GM10248 (cell line): ENCODE results near the gene PMPCA.

Experiments
- CTCF ChIA-PET: fragments of 300-600 bp; sonication (Branson Sonifier 250); formaldehyde crosslinking; extraction: SDS; loops from one replicate; lab custom pipeline; 2021; ENCODE audit warnings: antibody characterized with exemption; lab: Yijun Ruan, JAX
- POLR2A ChIA-PET: fragments of 350-650 bp; sonication (Branson Sonifier 250); formaldehyde crosslinking; extraction: SDS; loops from one replicate; lab custom pipeline; 2020; ENCODE audit warnings: antibody characterized with exemption; lab: Yijun Ruan, JAX
- DNase-seq: peaks from one replicate; pipeline ENCODE4 v3.0.0; 2012; ENCODE audit errors: extremely low spot score
- CTCF ChIP-seq: IDR thresholded peaks from 2 replicates; pipeline ENCODE4 v1.5.1; 2012; ENCODE audit warnings: mild to moderate bottlenecking, low read depth; ENCODE audit errors: extremely low read depth, missing control alignments, control extremely low read depth

PMPCA gene

GRCh38 chr9:136363949-136364748 lies 46.3 kb upstream of the PMPCA start:
- no peak for TF ChIP-seq CTCF
- CTCF ChIA-PET = interaction anchor here (0.7 to 3.3 kb wide), 16 partner anchors 10 to 246 kb away, joined by 3 to 39 read pairs (median 7); partner anchors contain the start of gene CARD9
- POLR2A ChIA-PET = interaction anchor here (1.4 kb wide), 1 partner anchor 40 kb away, joined by 6 read pairs; no protein-coding TSS in a partner anchor
- no peak for DNase-seq

GRCh38 chr9:136364942-136365774 lies 45.3 kb upstream of the PMPCA start:
- DNase-seq = no peak
- no peak for TF ChIP-seq CTCF
- ChIA-PET CTCF (interaction anchor here (1.6 to 3.2 kb wide), 4 partner anchors 11 to 39 kb away, joined by 3 to 17 read pairs (median 6); no protein-coding TSS in a partner anchor), POLR2A (no interaction called here)

GRCh38 chr9:136365775-136366222 lies 44.7 kb upstream of the PMPCA start:
- ChIA-PET CTCF (interaction anchor here (1.6 to 1.8 kb wide), 4 partner anchors 12 to 38 kb away, joined by 3 to 6 read pairs (median 5); no protein-coding TSS in a partner anchor), POLR2A (no interaction called here)
- no peak for TF ChIP-seq CTCF
- DNase-seq = no peak

GRCh38 chr9:136366826-136367225 lies 43.6 kb upstream of the PMPCA start:
- TF ChIP-seq CTCF = no peak
- ChIA-PET POLR2A (no interaction called here), CTCF (interaction anchor here (1.6 to 1.8 kb wide), 4 partner anchors 13 to 37 kb away, joined by 3 to 6 read pairs (median 5); no protein-coding TSS in a partner anchor)
- no peak for DNase-seq

- no peak for DNase-seq
- POLR2A ChIA-PET = no interaction called here
- TF ChIP-seq CTCF = no peak
- CTCF ChIA-PET = interaction anchor here (1.7 to 1.8 kb wide), 3 partner anchors 22 to 34 kb away, joined by 4 to 5 read pairs (median 5); no protein-coding TSS in a partner anchor
These were observed 42.9 kb upstream of the PMPCA start for GRCh38 chr9:136367296-136368145.
